HG02759 (cell line): ENCODE measurements around the gene HS6ST3.
"Not testable (repeated sequence)": the region's sequence is repeated elsewhere in the genome, so short reads cannot be mapped to it uniquely, and the experiment has no call there.

ENCODE experiments used
- ATAC-seq: cut with Tn5 transposase; IDR thresholded peaks from one replicate; pipeline ENCODE4 v1.9.1; 2021; ENCODE audit warnings: mild to moderate bottlenecking, moderate library complexity; ENCODE audit not compliant: unreplicated experiment

The HS6ST3 gene

DNA sequence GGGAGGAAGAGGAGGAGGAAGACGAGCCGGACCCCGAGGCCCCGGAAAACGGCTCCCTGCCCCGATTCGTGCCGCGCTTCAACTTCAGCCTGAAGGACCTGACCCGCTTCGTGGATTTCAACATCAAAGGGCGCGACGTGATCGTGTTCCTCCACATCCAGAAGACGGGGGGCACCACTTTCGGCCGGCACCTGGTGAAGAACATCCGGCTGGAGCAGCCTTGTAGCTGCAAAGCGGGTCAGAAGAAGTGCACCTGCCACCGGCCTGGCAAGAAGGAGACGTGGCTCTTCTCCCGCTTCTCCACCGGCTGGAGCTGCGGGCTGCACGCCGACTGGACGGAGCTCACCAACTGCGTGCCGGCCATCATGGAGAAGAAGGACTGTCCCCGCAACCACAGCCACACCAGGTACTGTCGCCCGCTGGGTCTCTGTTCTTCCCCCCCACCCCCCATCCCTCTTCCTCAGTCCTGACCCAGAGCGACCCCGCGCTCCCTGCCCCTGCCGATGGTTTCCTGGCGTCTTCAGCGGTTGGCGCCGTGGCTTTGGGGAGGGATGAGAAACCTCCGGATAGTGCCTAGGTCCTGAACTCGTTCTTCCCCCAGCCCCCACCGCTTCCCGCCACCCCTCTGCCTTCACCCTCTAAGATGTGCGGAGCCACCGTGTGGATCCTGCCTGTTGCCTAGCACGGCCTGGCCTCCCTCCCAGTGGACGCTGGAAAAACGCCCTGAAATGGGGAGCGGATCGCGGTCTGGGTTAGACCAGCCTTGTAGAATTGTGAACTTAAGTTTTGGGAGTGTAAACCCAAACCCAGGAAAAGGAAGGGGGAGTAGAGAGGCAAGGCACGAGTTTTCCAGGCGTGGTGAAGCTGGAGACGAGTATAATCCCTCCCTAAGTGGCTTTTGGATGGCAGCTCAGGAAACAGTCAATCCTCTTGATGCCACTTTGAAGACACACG is 1.5 kb downstream of the HS6ST3 start:
- ATAC-seq, result no peak

DNA sequence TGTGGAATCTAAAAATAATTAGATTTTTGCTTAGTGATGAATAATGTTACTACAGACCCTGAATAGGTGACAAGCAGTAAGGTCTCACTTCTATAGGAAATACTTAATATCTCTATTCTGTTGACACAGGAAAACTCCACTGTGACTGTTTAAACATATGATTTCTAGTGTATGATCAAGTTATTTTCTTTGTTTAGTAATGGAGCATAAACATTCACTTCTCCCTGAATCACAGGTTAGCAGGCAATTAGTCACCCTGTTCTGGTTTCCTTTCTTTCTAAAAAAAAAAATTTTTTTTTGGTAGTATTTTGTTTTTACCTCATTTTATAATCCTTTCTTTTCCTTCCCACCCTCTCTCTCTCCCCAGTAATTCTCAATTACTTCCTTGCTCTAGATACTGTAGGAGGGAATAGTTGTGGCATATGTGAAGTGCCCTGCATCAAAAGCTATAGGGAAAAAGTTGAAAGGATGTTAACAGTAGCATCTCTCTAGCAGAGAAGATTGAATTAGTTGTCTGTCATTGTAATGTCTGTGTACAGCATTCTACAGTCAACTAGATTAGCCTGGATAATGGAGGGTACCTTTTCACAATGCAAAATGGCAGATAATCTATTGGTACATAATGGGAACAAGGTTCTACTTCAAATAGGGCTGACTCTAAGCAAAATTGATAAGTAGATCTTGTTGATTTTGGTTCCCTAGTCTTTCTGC is 3.5 kb downstream of the HS6ST3 start:
- no peak for ATAC-seq

GRCh38 chr13:96100457-96101220 is 10.7 kb downstream of the HS6ST3 start:
- no peak for ATAC-seq

DNA sequence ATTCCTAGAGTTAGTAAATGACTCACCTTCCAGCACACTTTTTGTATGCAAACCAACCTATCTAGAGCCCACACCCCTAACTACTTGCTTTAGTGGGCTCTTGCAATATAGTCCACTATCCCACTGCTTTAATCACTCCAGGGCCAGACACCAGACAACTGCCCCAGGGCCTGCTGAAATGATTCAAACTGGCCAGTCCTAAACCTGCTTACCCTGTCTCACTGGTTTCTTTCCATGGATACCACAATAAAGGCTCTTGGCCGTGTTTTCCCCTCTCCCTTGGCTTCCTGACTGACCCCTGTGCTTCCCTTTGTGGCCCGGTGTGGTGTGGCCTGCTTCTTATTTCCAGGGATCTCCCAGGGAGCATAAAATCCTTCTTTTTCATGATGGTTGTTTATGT is 14.6 kb downstream of the HS6ST3 start:
- ATAC-seq, result no peak

GRCh38 chr13:96108072-96108471 is 18.2 kb downstream of the HS6ST3 start:
- not testable (repeated sequence) for ATAC-seq

DNA sequence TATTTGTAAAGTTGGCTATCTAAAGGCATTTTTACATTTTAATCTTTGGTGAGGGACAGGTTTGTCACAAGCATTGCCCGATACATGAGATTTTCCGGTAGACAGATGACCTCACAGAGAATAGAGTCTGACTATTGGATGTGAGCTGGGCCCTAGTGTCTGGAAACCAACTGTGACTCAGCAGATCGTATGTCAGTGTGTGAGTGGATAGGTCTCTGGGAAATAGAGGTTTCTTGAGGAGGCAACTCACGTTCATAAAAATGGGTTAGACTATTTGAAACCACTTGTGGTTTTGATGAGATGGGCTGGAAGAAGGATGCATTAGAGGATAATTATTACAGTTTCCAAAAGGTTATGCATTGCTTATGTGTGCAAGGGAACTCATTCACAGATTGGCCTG is 19.2 kb downstream of the HS6ST3 start:
- ATAC-seq, result no peak

DNA sequence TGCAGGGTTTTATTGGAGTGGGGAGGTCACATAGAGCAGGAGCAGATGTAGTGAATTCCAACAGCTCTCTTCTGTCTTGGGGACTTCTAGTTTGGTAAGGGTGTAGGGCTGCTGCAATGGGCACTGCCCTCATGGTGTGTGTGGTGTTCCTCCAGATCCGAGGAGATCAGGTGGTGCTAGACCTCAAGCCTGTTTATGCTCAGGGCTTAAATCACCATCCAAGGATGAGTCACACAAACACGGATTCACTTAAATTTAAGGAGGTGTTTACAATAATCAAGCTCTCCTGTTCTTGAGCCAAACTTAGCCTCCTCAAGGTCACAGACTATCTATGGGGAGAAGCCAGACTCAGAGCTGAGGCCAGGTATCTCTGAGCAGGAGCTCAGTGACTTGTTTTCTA is 23.0 kb downstream of the HS6ST3 start:
- ATAC-seq, result no peak

DNA sequence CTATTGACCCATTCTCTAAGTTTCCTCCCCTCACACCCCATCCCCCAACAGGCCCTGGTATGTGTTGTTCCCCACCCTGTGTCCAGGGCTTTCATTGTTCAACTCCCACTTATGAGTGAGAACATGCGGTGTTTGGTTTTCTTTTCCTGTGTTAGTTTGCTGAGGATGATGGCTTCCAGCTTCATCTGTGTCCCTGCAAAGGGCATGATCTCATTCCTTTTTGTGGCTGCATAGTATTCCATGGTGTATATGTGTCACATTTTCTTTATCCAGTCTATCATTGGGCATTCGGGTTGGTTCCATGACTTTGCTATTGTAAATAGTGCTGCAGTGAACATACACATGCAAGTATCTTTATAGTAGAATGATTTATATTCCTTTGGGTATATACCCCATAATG is 25.5 kb downstream of the HS6ST3 start:
- not testable (repeated sequence) for ATAC-seq

- no peak for ATAC-seq
These were observed 30.0 kb downstream of the HS6ST3 start for GRCh38 chr13:96119921-96120320.

GRCh38 chr13:96130818-96131340 is 41.0 kb downstream of the HS6ST3 start:
- ATAC-seq, result no peak

DNA sequence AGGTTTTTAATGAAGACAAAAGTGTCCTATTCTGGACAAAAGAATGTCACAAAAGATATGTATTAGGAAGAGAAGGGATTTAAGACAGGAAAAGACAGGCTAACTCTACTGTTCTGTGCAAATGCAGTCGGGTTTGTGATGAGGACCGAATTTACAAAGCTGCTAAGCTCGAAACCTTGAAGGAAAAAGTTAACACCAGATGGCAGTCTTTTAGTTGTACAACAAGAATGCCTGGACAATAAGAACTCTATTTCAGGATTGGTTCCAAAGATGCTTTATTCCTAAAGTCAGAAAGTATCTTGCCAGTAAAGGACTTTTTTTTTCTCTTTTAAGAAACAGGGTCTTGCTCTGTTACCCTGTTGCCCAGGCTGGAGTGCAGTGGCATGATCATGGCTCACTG is 51.1 kb downstream of the HS6ST3 start:
- ATAC-seq, result no peak

GRCh38 chr13:96159725-96160124 is 69.8 kb downstream of the HS6ST3 start:
- ATAC-seq, result no peak

DNA sequence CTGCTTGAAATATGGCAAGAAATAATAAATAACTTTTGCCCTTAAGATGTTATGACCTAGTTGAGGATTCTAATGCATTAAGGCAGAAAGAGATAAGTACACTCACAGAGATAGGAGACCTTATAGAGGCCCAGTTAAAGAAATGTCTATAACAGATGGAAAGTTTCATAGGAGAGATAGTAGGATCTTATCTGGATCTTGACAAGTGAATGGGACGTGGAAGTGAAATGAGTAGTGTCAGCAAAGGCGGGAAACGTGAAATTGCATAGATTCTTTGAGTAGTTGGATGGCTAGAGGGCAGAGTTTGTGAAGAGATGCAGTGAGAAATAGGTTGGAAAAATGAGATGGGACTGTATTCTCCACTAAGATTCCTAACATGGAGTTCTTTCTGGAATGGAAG is 71.2 kb downstream of the HS6ST3 start:
- no peak for ATAC-seq

DNA sequence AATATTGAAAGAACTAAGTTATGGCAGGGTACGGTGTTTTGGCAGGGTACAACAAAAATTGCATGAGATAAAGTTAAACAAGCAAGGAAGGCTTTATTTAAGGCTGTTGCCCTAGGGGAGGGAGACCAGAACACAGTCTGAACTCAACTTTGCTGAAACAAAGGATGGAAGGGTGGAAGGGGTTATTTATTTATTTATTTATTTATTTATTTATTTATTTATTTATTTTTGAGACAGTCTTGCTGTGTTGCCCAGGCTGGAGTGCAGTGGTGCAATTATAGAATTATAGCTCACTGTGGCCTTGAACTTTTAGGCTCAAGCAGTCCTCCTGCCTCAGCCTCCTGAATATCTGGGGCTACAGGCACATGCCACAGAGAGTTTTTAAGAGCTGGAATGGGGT is 75.9 kb downstream of the HS6ST3 start:
- ATAC-seq, result no peak

DNA sequence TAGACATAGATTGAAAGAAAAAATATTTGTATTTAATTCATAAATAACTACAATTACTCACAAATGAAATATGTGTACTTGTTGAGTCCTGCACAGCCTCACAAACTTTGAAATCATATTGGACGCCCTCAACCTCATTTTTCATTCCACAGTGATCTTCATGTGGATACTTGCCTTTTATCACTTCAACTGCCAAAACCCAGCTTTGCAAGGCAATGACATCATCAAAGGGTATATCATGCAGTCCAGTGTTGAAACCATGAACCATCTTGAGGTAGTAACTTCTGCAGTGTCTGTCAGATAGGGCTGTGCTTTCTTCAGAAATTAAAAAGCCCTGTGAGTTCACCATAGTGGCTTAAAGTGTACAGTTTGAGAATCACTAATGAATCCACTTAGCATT is 82.2 kb downstream of the HS6ST3 start:
- no peak for ATAC-seq

DNA sequence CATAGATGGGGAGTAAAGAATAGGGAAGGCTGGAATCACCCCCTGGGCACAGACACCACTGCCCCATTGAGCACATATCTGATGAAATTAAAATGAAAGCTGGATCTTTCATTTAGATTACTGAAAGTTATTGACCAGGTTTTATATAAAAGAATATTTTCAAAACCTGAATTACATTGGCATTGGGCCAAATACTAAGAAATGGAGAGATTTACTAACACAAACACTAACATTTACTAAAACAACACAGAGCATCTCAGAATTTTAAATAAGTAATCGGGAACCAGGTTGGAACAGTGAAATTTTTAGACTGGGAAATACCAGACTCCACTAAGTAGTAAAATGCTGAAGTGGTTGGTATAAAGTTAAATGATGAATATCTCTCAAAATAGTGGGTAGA is 88.9 kb downstream of the HS6ST3 start:
- no peak for ATAC-seq

- no peak for ATAC-seq
These were observed 89.4 kb downstream of the HS6ST3 start for GRCh38 chr13:96179309-96179708.

DNA sequence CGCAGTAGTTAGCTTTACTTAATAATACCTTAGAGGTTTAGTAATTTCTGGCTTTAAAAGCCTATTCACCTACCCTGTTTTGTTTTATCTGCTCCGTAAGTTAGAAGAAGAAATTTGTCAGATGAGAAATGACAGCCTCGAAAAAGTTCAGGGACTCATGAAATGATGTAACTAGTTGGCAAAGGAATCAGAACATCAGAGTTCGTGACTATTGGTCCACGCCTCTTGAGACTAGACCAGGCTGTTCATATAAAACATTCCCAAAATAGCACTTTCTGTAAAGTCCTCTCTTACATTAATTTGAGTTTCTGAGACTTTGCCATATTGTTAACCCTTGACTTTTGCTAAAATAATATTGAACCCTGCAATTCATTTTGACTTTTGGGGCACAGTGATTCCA is 92.0 kb downstream of the HS6ST3 start:
- ATAC-seq, result no peak

DNA sequence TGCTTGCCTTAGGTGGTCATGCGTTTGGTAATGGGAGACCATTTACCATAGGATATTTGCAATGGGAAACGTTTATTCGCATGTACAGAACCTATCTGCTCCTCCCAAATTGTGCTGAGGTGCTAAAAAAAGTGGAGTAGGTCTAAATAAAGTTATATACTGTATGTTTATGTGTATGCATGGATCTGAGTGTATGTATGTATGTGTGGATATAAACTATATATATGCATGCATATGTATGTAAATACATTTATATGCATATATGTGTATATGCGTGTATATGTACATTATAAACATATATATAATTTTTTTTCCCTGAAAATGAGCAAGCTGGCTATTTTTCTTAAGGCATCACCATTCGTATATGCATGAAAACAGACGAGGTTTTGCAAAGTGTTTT is 95.9 kb downstream of the HS6ST3 start:
- no peak for ATAC-seq

- no peak for ATAC-seq
These were observed 101.5 kb downstream of the HS6ST3 start for GRCh38 chr13:96191367-96191766.

GRCh38 chr13:96193728-96194310 is 103.9 kb downstream of the HS6ST3 start:
- no peak for ATAC-seq
